ENCODE results near the gene OR8H3. TPM values are rescaled to one million over a fixed set of nuclear protein-coding genes. Genes with fewer than 3 reads are reported as not detected.
"Not testable (repeated sequence)": the region's sequence is repeated elsewhere in the genome, so short reads cannot be mapped to it uniquely, and the experiment has no call there.

The OR8H3 gene
- total RNA-seq, result not detected
- long read RNA-seq, result 0 reads

GRCh38 chr11:56122073-56122472 lies at the start of gene OR8H3:
Gene OR8H3, plus strand, starts transcription at chr11:56122373. Its CDS starts 0 bp downstream, at chr11:56122373.
- ATAC-seq (no peak), DNase-seq (no peak)
- intact Hi-C loops (cut with DNase I, micrococcal nuclease), result no loop called here

- intact Hi-C loops (cut with DNase I, micrococcal nuclease), result no loop called here
- ATAC-seq (no peak), DNase-seq (no peak)
Observed at GRCh38 chr11:56089697-56090096, 32.5 kb upstream of the OR8H3 start.

GRCh38 chr11:56093008-56093407 lies 29.2 kb upstream of the OR8H3 start, which contains the start of gene OR8I2:
Gene OR8I2, plus strand, starts transcription at chr11:56093308. Its CDS starts 0 bp downstream, at chr11:56093308.
- ATAC-seq, result no peak
- no peak for DNase-seq
- intact Hi-C loops (cut with DNase I, micrococcal nuclease), result no loop called here

- DNase-seq, result no peak
- ATAC-seq, result no peak
- intact Hi-C loops (cut with DNase I, micrococcal nuclease), result no loop called here
Observed at GRCh38 chr11:56103210-56103737, 18.9 kb upstream of the OR8H3 start, which contains the start of gene OR8H2. Gene OR8H2, plus strand, starts transcription at chr11:56103687. Its CDS starts 1,356 bp downstream, at chr11:56105043.

GRCh38 chr11:56140151-56140661 lies 18.0 kb downstream of the OR8H3 start, which contains the start of gene OR8J3:
Gene OR8J3, minus strand, starts transcription at chr11:56140201. Its CDS starts 2,483 bp downstream, at chr11:56137718.
- DNase-seq, result no peak
- ATAC-seq, result no peak
- intact Hi-C loops (cut with DNase I, micrococcal nuclease), result no loop called here

- DNase-seq; intact Hi-C loops (cut with DNase I, micrococcal nuclease); ATAC-seq: not testable (repeated sequence)
Observed at GRCh38 chr11:56143681-56144080, 21.5 kb downstream of the OR8H3 start.

GRCh38 chr11:56151376-56151775 lies 29.2 kb downstream of the OR8H3 start:
- ATAC-seq (no peak), DNase-seq (no peak)
- intact Hi-C loops (cut with DNase I, micrococcal nuclease), result no loop called here

GRCh38 chr11:56152333-56152732 lies 30.2 kb downstream of the OR8H3 start:
- no peak for ATAC-seq
- no peak for DNase-seq
- intact Hi-C loops (cut with DNase I, micrococcal nuclease), result no loop called here

- DNase-seq, result no peak
- ATAC-seq, result no peak
- intact Hi-C loops (cut with DNase I, micrococcal nuclease), result no loop called here
Observed at GRCh38 chr11:56160217-56160616, 38.0 kb downstream of the OR8H3 start, which contains the start of gene OR8K5. Gene OR8K5, minus strand, starts transcription at chr11:56160317. Its CDS starts 0 bp downstream, at chr11:56160317.

- intact Hi-C loops (cut with DNase I, micrococcal nuclease), result no loop called here
- DNase-seq, result no peak
- ATAC-seq, result no peak
Observed at GRCh38 chr11:56163804-56164203, 41.6 kb downstream of the OR8H3 start.

- ATAC-seq (peak; percentile 77), DNase-seq (no peak)
Observed at GRCh38 chr11:56172256-56172830, 50.2 kb downstream of the OR8H3 start.

More at GRCh38 chr11:56172256-56172830, 50.2 kb downstream of the OR8H3 start:
- intact Hi-C loops (cut with DNase I, micrococcal nuclease), result no loop called here

Other genes starting within 250 kb of the OR8H3 start
- gene TRIM51, start 239.1 kb upstream of the OR8H3 start, total RNA-seq, result not detected
- not detected for gene OR5W2, start 207.8 kb upstream of the OR8H3 start, total RNA-seq
- not detected for gene OR5I1, start 186.0 kb upstream of the OR8H3 start, total RNA-seq
- not detected for gene OR10AG1, start 152.4 kb upstream of the OR8H3 start, total RNA-seq
- gene OR5F1, start 127.7 kb upstream of the OR8H3 start, total RNA-seq, result not detected
- gene OR5AS1, start 94.7 kb upstream of the OR8H3 start, total RNA-seq, result not detected
- gene OR8I2, start 29.1 kb upstream of the OR8H3 start, total RNA-seq, result not detected
- gene OR8H2, start 18.7 kb upstream of the OR8H3 start, total RNA-seq, result not detected
- gene OR8J3, start 17.8 kb downstream of the OR8H3 start, total RNA-seq, result not detected
- gene OR8K5, start 37.9 kb downstream of the OR8H3 start, total RNA-seq, result not detected
- gene OR5J2, start 54.2 kb downstream of the OR8H3 start, total RNA-seq, result not detected
- not detected for gene OR5T2, start 111.9 kb downstream of the OR8H3 start, total RNA-seq
- not detected for gene OR5T3, start 129.9 kb downstream of the OR8H3 start, total RNA-seq
- gene OR5T1, start 151.8 kb downstream of the OR8H3 start, total RNA-seq, result not detected
- gene OR8H1, start 169.9 kb downstream of the OR8H3 start, total RNA-seq, result not detected
- not detected for gene OR8K3, start 192.8 kb downstream of the OR8H3 start, total RNA-seq
- gene OR8K1, start 223.7 kb downstream of the OR8H3 start, total RNA-seq, result not detected
- gene OR8J1, start 231.9 kb downstream of the OR8H3 start, total RNA-seq, result not detected

All from left colon (tissue), 2 donors.